ENCODE measurements around the gene FAM228A.

The FAM228A gene

GRCh38 chr2:24147364-24147763, 27.5 kb upstream of the FAM228A start:
- Histone ChIP-seq H3K36me3 (replicated peaks in 1 of 2; ENCODE audit: control insufficient read depth in 2 of 2, insufficient read depth in 2 of 2, low read length in 2 of 2) (peaks cover 0 to 17% of the 10 kb centered on the region in 2 donors), H3K4me1 (ENCODE audit: control insufficient read depth in 2 of 2, insufficient read depth in 1 of 2, low read depth in 1 of 2, low read length in 2 of 2) (no peaks in the 10 kb centered on the region), H3K4me2 (ENCODE audit: insufficient read depth, low read length, poor library complexity, severe bottlenecking) (no peak overlapping the region)

GRCh38 chr2:24152413-24153197, 22.2 kb upstream of the FAM228A start:
- Histone ChIP-seq H2BK120ac (ENCODE audit: low read depth, low read length) (no peak overlapping the region), H3K36me3 (replicated peaks in 1 of 2; ENCODE audit: control insufficient read depth in 2 of 2, insufficient read depth in 2 of 2, low read length in 2 of 2) (peaks cover 0 to 5% of the 10 kb centered on the region in 2 donors), H3K4me2 (ENCODE audit: insufficient read depth, low read length, poor library complexity, severe bottlenecking) (no peak overlapping the region), H3K4me1 (ENCODE audit: control insufficient read depth in 2 of 2, insufficient read depth in 1 of 2, low read depth in 1 of 2, low read length in 2 of 2) (no peaks in the 10 kb centered on the region), H3K27me3 (ENCODE audit: control insufficient read depth in 3 of 3, insufficient read depth in 3 of 3, low read depth in 1 of 3, low read length in 3 of 3) (peaks cover 0 to 4% (median 0%) of the 10 kb centered on the region in 3 experiments), H4K91ac (ENCODE audit: low read depth, low read length, poor library complexity) (no peak overlapping the region), H2BK12ac (ENCODE audit: low read length) (no peak overlapping the region), H2AK5ac (ENCODE audit: low read depth, low read length) (no peak overlapping the region), H3K18ac (ENCODE audit: low read length) (no peak overlapping the region), H3K4ac (ENCODE audit: low read length) (no peak overlapping the region), H3K9ac (ENCODE audit: low read depth, low read length, poor library complexity) (no peak overlapping the region), H2BK15ac (ENCODE audit: low read length) (no peak overlapping the region), H3K27ac (replicated peaks; ENCODE audit: low read length) (no peak overlapping the region), H2BK5ac (ENCODE audit: low read length) (no peak overlapping the region), H3K14ac (ENCODE audit: low read length) (no peak overlapping the region), H3K9me3 (replicated peaks in 1 of 2; ENCODE audit: control insufficient read depth in 2 of 2, insufficient read depth in 1 of 2, low read depth in 1 of 2, low read length in 2 of 2) (peaks cover 0 to 4% of the 10 kb centered on the region in 2 donors), H3K23ac (ENCODE audit: low read depth, low read length, poor library complexity) (no peak overlapping the region), H3K4me3 (ENCODE audit: low read length in 2 of 2) (no peak overlapping the region), H4K8ac (ENCODE audit: low read depth, low read length) (no peak overlapping the region), H3K79me1 (ENCODE audit: low read depth, low read length) (no peaks in the 10 kb centered on the region), H2AFZ (ENCODE audit: low read length) (no peak overlapping the region)
- WGBS, 2 donors (ENCODE audit: extremely low coverage in 2 of 2, insufficient read length in 2 of 2, insufficient replicate concordance in 1 of 2), result no CpG with 5 or more reads among the region's 5 CpGs
- no peak for DNase-seq (ENCODE audit: low spot score)

More at GRCh38 chr2:24147364-24147763, 27.5 kb upstream of the FAM228A start:
- no peak overlapping the region for H3K14ac ChIP-seq (ENCODE audit: low read length)
- H3K9ac ChIP-seq (ENCODE audit: low read depth, low read length, poor library complexity), result no peak overlapping the region
- H4K91ac ChIP-seq (ENCODE audit: low read depth, low read length, poor library complexity), result no peak overlapping the region
- no peak for DNase-seq (ENCODE audit: low spot score)
- H3K18ac ChIP-seq (ENCODE audit: low read length), result no peak overlapping the region
- no peak overlapping the region for H3K23ac ChIP-seq (ENCODE audit: low read depth, low read length, poor library complexity)
- peaks cover 3% of the 10 kb centered on the region for H3K79me1 ChIP-seq (ENCODE audit: low read depth, low read length)
- H3K4ac ChIP-seq (ENCODE audit: low read length), result no peak overlapping the region
- H3K27ac ChIP-seq (replicated peaks; ENCODE audit: low read length), result no peak overlapping the region
- H3K27me3 ChIP-seq (ENCODE audit: control insufficient read depth in 3 of 3, insufficient read depth in 3 of 3, low read depth in 1 of 3, low read length in 3 of 3), result no peaks in the 10 kb centered on the region
- H2BK12ac ChIP-seq (ENCODE audit: low read length), result no peak overlapping the region
- H2BK15ac ChIP-seq (ENCODE audit: low read length), result no peak overlapping the region
- H2BK120ac ChIP-seq (ENCODE audit: low read depth, low read length), result no peak overlapping the region
- peaks cover 0 to 11% of the 10 kb centered on the region in 2 donors for H3K9me3 ChIP-seq (replicated peaks in 1 of 2; ENCODE audit: control insufficient read depth in 2 of 2, insufficient read depth in 1 of 2, low read depth in 1 of 2, low read length in 2 of 2)
- H2AK5ac ChIP-seq (ENCODE audit: low read depth, low read length), result no peak overlapping the region
- no peak overlapping the region for H2AFZ ChIP-seq (ENCODE audit: low read length)
- H4K8ac ChIP-seq (ENCODE audit: low read depth, low read length), result no peak overlapping the region
- no peak overlapping the region for H3K4me3 ChIP-seq (ENCODE audit: low read length in 2 of 2)
- no peak overlapping the region for H2BK5ac ChIP-seq (ENCODE audit: low read length)

- Histone ChIP-seq H3K4me2 (ENCODE audit: insufficient read depth, low read length, poor library complexity, severe bottlenecking) (no peak overlapping the region), H3K36me3 (replicated peaks in 1 of 2; ENCODE audit: control insufficient read depth in 2 of 2, insufficient read depth in 2 of 2, low read length in 2 of 2) (peaks cover 0 to 2% of the 10 kb centered on the region in 2 donors), H3K4me3 (ENCODE audit: low read length in 2 of 2) (no peak overlapping the region), H2AK5ac (ENCODE audit: low read depth, low read length) (no peak overlapping the region), H2BK120ac (ENCODE audit: low read depth, low read length) (no peak overlapping the region), H3K14ac (ENCODE audit: low read length) (no peak overlapping the region), H4K8ac (ENCODE audit: low read depth, low read length) (no peak overlapping the region), H3K9ac (ENCODE audit: low read depth, low read length, poor library complexity) (no peak overlapping the region), H2BK5ac (ENCODE audit: low read length) (no peak overlapping the region), H3K79me1 (ENCODE audit: low read depth, low read length) (no peaks in the 10 kb centered on the region), H2AFZ (ENCODE audit: low read length) (no peak overlapping the region), H3K4ac (ENCODE audit: low read length) (no peak overlapping the region), H4K91ac (ENCODE audit: low read depth, low read length, poor library complexity) (no peak overlapping the region), H2BK15ac (ENCODE audit: low read length) (no peak overlapping the region), H3K4me1 (ENCODE audit: control insufficient read depth in 2 of 2, insufficient read depth in 1 of 2, low read depth in 1 of 2, low read length in 2 of 2) (no peaks in the 10 kb centered on the region), H3K27ac (replicated peaks; ENCODE audit: low read length) (no peak overlapping the region), H3K23ac (ENCODE audit: low read depth, low read length, poor library complexity) (no peak overlapping the region), H2BK12ac (ENCODE audit: low read length) (no peak overlapping the region), H3K27me3 (ENCODE audit: control insufficient read depth in 3 of 3, insufficient read depth in 3 of 3, low read depth in 1 of 3, low read length in 3 of 3) (peaks cover 0 to 4% (median 0%) of the 10 kb centered on the region in 3 experiments), H3K9me3 (replicated peaks in 1 of 2; ENCODE audit: control insufficient read depth in 2 of 2, insufficient read depth in 1 of 2, low read depth in 1 of 2, low read length in 2 of 2) (no peaks in the 10 kb centered on the region), H3K18ac (ENCODE audit: low read length) (no peak overlapping the region)
- WGBS, 2 donors (ENCODE audit: extremely low coverage in 2 of 2, insufficient read length in 2 of 2, insufficient replicate concordance in 1 of 2), result no CpG with 5 or more reads among the region's 4 CpGs
- DNase-seq (ENCODE audit: low spot score), result no peak
These were observed 21.4 kb upstream of the FAM228A start for GRCh38 chr2:24153478-24153877.

- H3K23ac ChIP-seq (ENCODE audit: low read depth, low read length, poor library complexity), result no peak overlapping the region
- H3K4me3 ChIP-seq (ENCODE audit: low read length in 2 of 2), result no peak overlapping the region
- no CpG with 5 or more reads among the region's 5 CpGs for WGBS, 2 donors (ENCODE audit: extremely low coverage in 2 of 2, insufficient read length in 2 of 2, insufficient replicate concordance in 1 of 2)
- H3K4me1 ChIP-seq (ENCODE audit: control insufficient read depth in 2 of 2, insufficient read depth in 1 of 2, low read depth in 1 of 2, low read length in 2 of 2), result no peaks in the 10 kb centered on the region
- H3K4me2 ChIP-seq (ENCODE audit: insufficient read depth, low read length, poor library complexity, severe bottlenecking), result no peak overlapping the region
- H2AFZ ChIP-seq (ENCODE audit: low read length), result no peak overlapping the region
- peaks cover 0 to 12% of the 10 kb centered on the region in 2 donors for H3K9me3 ChIP-seq (replicated peaks in 1 of 2; ENCODE audit: control insufficient read depth in 2 of 2, insufficient read depth in 1 of 2, low read depth in 1 of 2, low read length in 2 of 2)
- no peak overlapping the region for H3K14ac ChIP-seq (ENCODE audit: low read length)
- H3K9ac ChIP-seq (ENCODE audit: low read depth, low read length, poor library complexity), result no peak overlapping the region
- no peak overlapping the region for H3K4ac ChIP-seq (ENCODE audit: low read length)
- peaks cover 0 to 4% (median 0%) of the 10 kb centered on the region in 3 experiments for H3K27me3 ChIP-seq (ENCODE audit: control insufficient read depth in 3 of 3, insufficient read depth in 3 of 3, low read depth in 1 of 3, low read length in 3 of 3)
- no peak overlapping the region for H2BK5ac ChIP-seq (ENCODE audit: low read length)
- no peak for DNase-seq (ENCODE audit: low spot score)
- no peaks in the 10 kb centered on the region for H3K36me3 ChIP-seq (replicated peaks in 1 of 2; ENCODE audit: control insufficient read depth in 2 of 2, insufficient read depth in 2 of 2, low read length in 2 of 2)
- no peak overlapping the region for H2BK120ac ChIP-seq (ENCODE audit: low read depth, low read length)
- no peak overlapping the region for H3K18ac ChIP-seq (ENCODE audit: low read length)
- no peak overlapping the region for H2BK15ac ChIP-seq (ENCODE audit: low read length)
- no peak overlapping the region for H3K27ac ChIP-seq (replicated peaks; ENCODE audit: low read length)
- H4K91ac ChIP-seq (ENCODE audit: low read depth, low read length, poor library complexity), result no peak overlapping the region
- no peak overlapping the region for H4K8ac ChIP-seq (ENCODE audit: low read depth, low read length)
- H2BK12ac ChIP-seq (ENCODE audit: low read length), result no peak overlapping the region
- no peak overlapping the region for H2AK5ac ChIP-seq (ENCODE audit: low read depth, low read length)
- no peaks in the 10 kb centered on the region for H3K79me1 ChIP-seq (ENCODE audit: low read depth, low read length)
These were observed 16.7 kb upstream of the FAM228A start for GRCh38 chr2:24158131-24158530.
